ENCODE measurements around the gene ZC3H7A. TPM values are rescaled to one million over a fixed set of nuclear protein-coding genes. Genes with fewer than 3 reads are reported as not detected.
"Not testable (repeated sequence)": the region's sequence is repeated elsewhere in the genome, so short reads cannot be mapped to it uniquely, and the experiment has no call there.

Gene ZC3H7A
- total RNA-seq, 1 experiment from 2014 or later = 43.1 TPM

- Mint-ChIP-seq H3K27ac (no peak overlapping the region), H3K9me3 (no peaks in the 10 kb centered on the region), H3K4me1 (peaks cover 5 to 8% of the 10 kb centered on the region in 2 experiments), H3K36me3 (ENCODE audit: insufficient read depth in 1 of 3, low read depth in 3 of 3) (no peaks in the 10 kb centered on the region), H3K27me3 (ENCODE audit: low read depth) (no peaks in the 10 kb centered on the region), H3K4me3 (no peak overlapping the region)
- Histone ChIP-seq H2BK15ac (ENCODE audit: low read depth, low read length) (no peak overlapping the region), H3K4me2 (ENCODE audit: insufficient read depth, insufficient read length, low read length) (no peak overlapping the region), H4K91ac (ENCODE audit: insufficient read length, low read depth, low read length) (no peak overlapping the region), H3K9ac (ENCODE audit: extremely low read depth, insufficient read length, low read length) (no peak overlapping the region), H3K4ac (ENCODE audit: low read depth, low read length) (no peak overlapping the region), H3K56ac (ENCODE audit: insufficient read length, low read depth, low read length) (no peak overlapping the region), H2BK120ac (ENCODE audit: low read depth, low read length, poor library complexity, severe bottlenecking) (no peak overlapping the region), H2BK20ac (ENCODE audit: low read depth, low read length, poor library complexity, severe bottlenecking) (no peak overlapping the region), H3K79me1 (ENCODE audit: insufficient read depth, low read depth, low read length, poor library complexity, severe bottlenecking) (no peaks in the 10 kb centered on the region), H4K20me1 (ENCODE audit: control insufficient read depth, insufficient read depth, insufficient read length) (no peaks in the 10 kb centered on the region), H3K23me2 (ENCODE audit: insufficient read length, low read depth, low read length, poor library complexity, severe bottlenecking) (no peaks in the 10 kb centered on the region), H2BK12ac (ENCODE audit: insufficient read length, low read depth, low read length) (no peak overlapping the region), H3K79me2 (ENCODE audit: insufficient read depth, low read length) (no peaks in the 10 kb centered on the region), H2AFZ (ENCODE audit: low read length) (no peak overlapping the region), H3K18ac (ENCODE audit: insufficient read length, low read depth, low read length) (no peak overlapping the region), H3T11ph (ENCODE audit: low read length) (no peak overlapping the region), H3K27ac (ENCODE audit: insufficient read length, low read depth, low read length) (no peak overlapping the region), H2BK5ac (ENCODE audit: insufficient read length, low read length) (no peak overlapping the region), H3K23ac (ENCODE audit: insufficient read length, low read depth, low read length) (no peak overlapping the region), H3K9me3 (ENCODE audit: control insufficient read depth, low read depth, low read length) (no peaks in the 10 kb centered on the region), H4K5ac (ENCODE audit: insufficient read length, low read depth, low read length) (no peak overlapping the region), H2AK5ac (ENCODE audit: insufficient read length, low read length) (no peak overlapping the region), H3K27me3 (ENCODE audit: insufficient read depth, low read length) (no peaks in the 10 kb centered on the region), H3K4me1 (ENCODE audit: insufficient read depth, low read length) (no peaks in the 10 kb centered on the region), H3K14ac (ENCODE audit: insufficient read depth, low read length) (no peak overlapping the region), H4K8ac (replicated peaks; ENCODE audit: insufficient read length, low read depth, low read length) (no peak overlapping the region)
- no peak for TF ChIP-seq CTCF (conservative IDR thresholded peaks at IDR 0.05)
- DNase-seq = no peak
- no CpG with 5 or more reads among the region's 10 CpGs for WGBS (ENCODE audit: extremely low coverage, insufficient read length, low lambda C conversion rate)
Measured at GRCh38 chr16:11819798-11820197, 22.7 kb upstream of the ZC3H7A start.

GRCh38 chr16:11818970-11819369 is 21.9 kb upstream of the ZC3H7A start:
- not testable (repeated sequence) for H2BK15ac ChIP-seq (ENCODE audit: low read depth, low read length); H2AK5ac ChIP-seq (ENCODE audit: insufficient read length, low read length); H3K4ac ChIP-seq (ENCODE audit: low read depth, low read length); H3K27me3 ChIP-seq (ENCODE audit: insufficient read depth, low read length); DNase-seq; H3K4me3 Mint-ChIP-seq; H3K9me3 Mint-ChIP-seq; H4K8ac ChIP-seq (replicated peaks; ENCODE audit: insufficient read length, low read depth, low read length); H3K4me2 ChIP-seq (ENCODE audit: insufficient read depth, insufficient read length, low read length); H3K79me1 ChIP-seq (ENCODE audit: insufficient read depth, low read depth, low read length, poor library complexity, severe bottlenecking); H2BK12ac ChIP-seq (ENCODE audit: insufficient read length, low read depth, low read length); H3K36me3 Mint-ChIP-seq (ENCODE audit: insufficient read depth in 1 of 3, low read depth in 3 of 3); H3K27me3 Mint-ChIP-seq (ENCODE audit: low read depth); H3K4me1 ChIP-seq (ENCODE audit: insufficient read depth, low read length); H2BK120ac ChIP-seq (ENCODE audit: low read depth, low read length, poor library complexity, severe bottlenecking); H3T11ph ChIP-seq (ENCODE audit: low read length); H4K91ac ChIP-seq (ENCODE audit: insufficient read length, low read depth, low read length); H2AFZ ChIP-seq (ENCODE audit: low read length); H3K18ac ChIP-seq (ENCODE audit: insufficient read length, low read depth, low read length); H3K23ac ChIP-seq (ENCODE audit: insufficient read length, low read depth, low read length); H3K14ac ChIP-seq (ENCODE audit: insufficient read depth, low read length); H3K27ac Mint-ChIP-seq; H3K4me1 Mint-ChIP-seq; H3K9me3 ChIP-seq (ENCODE audit: control insufficient read depth, low read depth, low read length); H4K20me1 ChIP-seq (ENCODE audit: control insufficient read depth, insufficient read depth, insufficient read length); H3K79me2 ChIP-seq (ENCODE audit: insufficient read depth, low read length); H4K5ac ChIP-seq (ENCODE audit: insufficient read length, low read depth, low read length); H3K23me2 ChIP-seq (ENCODE audit: insufficient read length, low read depth, low read length, poor library complexity, severe bottlenecking); H3K27ac ChIP-seq (ENCODE audit: insufficient read length, low read depth, low read length); H3K56ac ChIP-seq (ENCODE audit: insufficient read length, low read depth, low read length); H2BK5ac ChIP-seq (ENCODE audit: insufficient read length, low read length); H3K9ac ChIP-seq (ENCODE audit: extremely low read depth, insufficient read length, low read length); H2BK20ac ChIP-seq (ENCODE audit: low read depth, low read length, poor library complexity, severe bottlenecking)
- no CpG with 5 or more reads among the region's 13 CpGs for WGBS (ENCODE audit: extremely low coverage, insufficient read length, low lambda C conversion rate)
